ENCODE results near the gene BTBD16. TPM values are rescaled to one million over a fixed set of nuclear protein-coding genes. Genes with fewer than 3 reads are reported as not detected.

BTBD16 gene
- total RNA-seq, 1 experiment from 2014 or later, result not detected

DNA sequence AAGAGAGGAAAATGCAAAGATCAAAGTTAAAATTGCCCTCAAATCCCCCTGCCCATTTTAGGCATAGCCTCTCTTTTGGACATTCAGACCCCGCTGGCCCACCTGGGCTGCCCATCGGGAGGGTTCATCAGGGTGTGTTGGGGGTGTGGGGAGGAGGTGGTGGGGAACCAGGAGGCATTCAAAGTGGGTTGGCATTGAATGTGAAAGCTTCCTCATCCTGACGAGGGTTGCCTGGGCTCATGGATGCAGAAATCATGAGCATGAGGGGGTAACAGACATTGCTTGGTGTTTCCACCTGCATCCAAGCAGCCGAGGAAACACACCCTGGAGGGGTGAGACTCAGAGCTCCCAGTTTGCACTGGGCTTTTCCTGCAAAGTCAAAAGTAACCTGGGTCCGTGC is 20.6 kb downstream of the BTBD16 start:
- no peak for DNase-seq
- no peaks in the 10 kb centered on the region for H3K36me3 ChIP-seq
- no peak overlapping the region for H3K27ac ChIP-seq
- H3K9me3 ChIP-seq (replicated peaks), result no peaks in the 10 kb centered on the region
- H3K27me3 ChIP-seq, result no peaks in the 10 kb centered on the region
- no peak overlapping the region for H3K4me3 ChIP-seq
- peaks cover 20% of the 10 kb centered on the region for H3K4me1 ChIP-seq

DNA sequence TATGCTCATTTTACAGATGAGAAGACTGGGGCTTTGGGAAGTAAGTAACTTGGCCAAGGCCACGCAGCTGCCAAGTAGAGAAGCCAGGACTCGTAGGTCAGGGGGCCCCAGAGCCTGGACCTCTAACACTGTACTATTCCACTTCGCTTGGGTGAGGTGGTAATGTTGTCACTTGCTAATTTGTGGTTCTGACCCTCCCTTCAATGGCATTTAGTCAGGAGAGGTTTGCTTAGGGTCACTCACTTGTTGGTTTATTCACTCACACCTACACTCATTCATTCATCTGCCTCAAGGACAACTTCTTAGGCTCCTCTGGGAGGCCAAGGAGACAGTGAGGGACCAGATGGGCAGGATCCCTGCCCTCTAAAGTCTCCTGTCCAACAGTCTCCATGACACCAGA is 21.3 kb downstream of the BTBD16 start:
- H3K4me3 ChIP-seq, result no peak overlapping the region
- no peaks in the 10 kb centered on the region for H3K36me3 ChIP-seq
- no peaks in the 10 kb centered on the region for H3K9me3 ChIP-seq (replicated peaks)
- no peak overlapping the region for H3K27ac ChIP-seq
- H3K4me1 ChIP-seq, result peaks cover 14% of the 10 kb centered on the region
- no peaks in the 10 kb centered on the region for H3K27me3 ChIP-seq
- DNase-seq, result no peak

DNA sequence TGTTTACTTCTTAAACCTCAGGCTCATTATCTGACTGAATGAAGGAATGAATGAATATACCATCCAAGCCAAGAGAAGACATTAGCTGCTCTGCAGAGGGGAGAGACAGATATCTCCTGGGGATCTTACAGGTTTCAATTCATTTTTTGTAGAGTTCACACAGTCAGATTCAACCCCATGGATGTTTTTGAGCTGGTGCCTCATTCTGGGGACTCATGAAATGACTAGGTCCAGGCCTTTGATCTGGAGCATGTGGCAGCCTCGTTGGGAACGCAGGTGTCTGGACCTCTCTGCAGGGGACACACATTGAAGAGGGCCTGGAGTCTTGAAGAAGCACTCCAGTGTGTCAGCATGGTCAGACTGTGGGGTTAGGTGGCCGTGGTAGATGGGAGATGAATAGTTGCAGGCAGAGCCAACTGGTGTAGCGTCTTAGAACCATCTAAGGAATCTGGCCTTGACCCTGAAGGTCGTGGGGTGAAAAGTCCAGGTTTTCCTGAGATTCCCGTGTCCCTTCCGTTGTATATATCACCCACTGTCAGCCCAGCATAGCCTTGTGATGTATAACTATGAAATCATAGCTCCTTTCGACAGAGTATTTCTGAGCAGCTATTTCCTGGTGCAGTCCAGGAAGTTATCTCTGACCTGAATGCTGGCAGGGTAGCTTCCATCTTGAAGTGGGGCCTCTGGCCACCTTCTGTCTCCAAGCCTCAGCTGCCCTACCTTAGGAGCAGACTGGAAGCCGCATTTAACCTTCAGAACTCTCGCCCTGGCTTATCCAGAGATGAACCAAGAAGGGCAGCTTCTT is 22.3 kb downstream of the BTBD16 start:
- no peak overlapping the region for H3K27ac ChIP-seq
- no peaks in the 10 kb centered on the region for H3K36me3 ChIP-seq
- DNase-seq, result no peak
- no peak overlapping the region for H3K4me3 ChIP-seq
- H3K27me3 ChIP-seq, result no peaks in the 10 kb centered on the region
- H3K9me3 ChIP-seq (replicated peaks), result no peaks in the 10 kb centered on the region
- 0 out of 2 replicates have a peak, but pooled peaks cover 5% of the 10 kb centered on the region for H3K4me1 ChIP-seq

DNA sequence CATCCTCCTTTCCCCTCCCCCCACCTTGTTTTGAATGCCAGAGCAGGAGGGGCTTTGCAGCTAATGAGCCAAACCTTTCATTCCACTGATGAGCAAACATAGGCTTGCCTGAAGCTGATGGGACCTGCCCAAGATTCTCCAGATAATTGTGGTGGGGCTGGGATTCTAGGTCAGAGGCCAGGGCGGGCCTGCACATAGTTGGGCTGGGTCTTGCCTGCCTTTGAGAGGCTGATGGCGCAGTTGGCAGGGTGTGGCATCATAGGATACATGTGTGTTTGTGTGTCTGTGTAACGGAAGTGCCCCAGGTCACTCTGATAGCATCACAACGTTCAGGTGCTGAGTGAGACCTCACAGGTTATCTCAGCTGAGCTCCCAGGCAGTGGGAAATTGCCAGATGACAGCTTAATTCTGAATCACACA is 22.9 kb downstream of the BTBD16 start:
- H3K4me1 ChIP-seq, result 0 out of 2 replicates have a peak, but pooled peaks cover 5% of the 10 kb centered on the region
- no peaks in the 10 kb centered on the region for H3K27me3 ChIP-seq
- no peak for DNase-seq
- no peaks in the 10 kb centered on the region for H3K36me3 ChIP-seq
- H3K4me3 ChIP-seq, result no peak overlapping the region
- H3K9me3 ChIP-seq (replicated peaks), result no peaks in the 10 kb centered on the region
- no peak overlapping the region for H3K27ac ChIP-seq

DNA sequence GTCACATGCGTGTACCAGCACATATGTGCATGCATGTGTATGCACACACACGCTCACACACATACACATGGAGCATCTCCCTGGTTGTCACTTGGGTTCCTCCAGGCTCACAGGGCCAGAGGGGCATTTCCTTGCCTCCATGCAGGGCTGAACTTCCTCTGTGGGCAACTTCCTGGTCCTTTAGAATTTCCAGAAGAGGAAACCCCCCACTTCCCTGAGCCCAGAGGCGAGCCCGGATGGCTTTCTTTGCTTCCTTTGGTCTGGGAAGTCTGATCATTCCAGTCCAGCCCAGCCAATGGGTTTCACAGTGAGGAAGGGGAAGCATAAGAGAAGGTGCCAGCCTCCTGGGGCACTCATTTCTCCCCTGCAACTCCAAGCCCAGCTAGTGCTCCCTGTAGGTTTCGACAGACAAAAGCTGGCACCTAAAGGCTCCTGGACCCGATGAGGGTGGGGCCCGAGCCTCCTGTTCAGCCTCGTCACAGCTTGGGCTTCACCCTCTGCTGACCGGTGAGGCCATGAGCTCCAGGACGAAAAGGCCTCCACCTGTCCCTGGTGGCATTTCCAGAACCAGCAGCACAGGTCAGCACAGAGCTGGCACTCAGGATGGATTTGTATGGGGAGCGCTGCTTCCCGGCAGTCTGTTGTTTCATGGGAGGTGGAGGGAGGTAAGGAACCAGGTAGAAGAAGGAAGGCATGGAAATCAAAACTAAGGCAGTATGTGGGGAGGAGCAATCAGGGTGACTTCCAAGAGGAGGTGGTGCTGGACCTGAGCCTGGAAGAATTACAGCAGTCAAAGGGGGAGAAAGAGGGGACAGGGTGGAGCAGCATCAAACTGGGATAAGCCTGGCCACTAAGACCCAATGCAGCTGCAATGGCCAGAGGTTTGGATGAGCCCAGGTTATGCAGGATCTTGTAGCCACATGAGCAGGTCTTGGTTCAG is 23.7 kb downstream of the BTBD16 start:
- Histone ChIP-seq H3K27me3 (no peaks in the 10 kb centered on the region), H3K4me3 (no peak overlapping the region), H3K9me3 (replicated peaks) (no peaks in the 10 kb centered on the region), H3K27ac (no peak overlapping the region), H3K4me1 (0 out of 2 replicates have a peak, but pooled peaks cover 5% of the 10 kb centered on the region), H3K36me3 (no peaks in the 10 kb centered on the region)
- no peak for DNase-seq

DNA sequence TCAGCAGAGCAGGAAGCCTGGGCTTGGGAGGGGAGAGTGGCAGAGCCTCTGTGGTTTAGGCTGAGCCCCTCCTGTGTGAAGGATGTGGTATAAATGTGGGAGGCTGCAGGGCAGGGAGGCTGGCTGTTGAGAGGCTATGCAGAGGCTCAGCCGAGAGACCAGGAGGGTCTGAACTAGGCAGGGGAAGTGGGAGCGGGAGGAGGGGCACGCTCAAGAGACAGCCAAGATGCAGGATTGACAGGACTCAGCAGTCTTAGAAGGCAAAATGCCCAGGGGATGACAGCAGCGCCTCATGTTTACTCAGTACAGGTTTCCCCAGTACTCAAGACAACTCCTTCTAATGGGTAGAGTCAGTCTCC is 24.3 kb downstream of the BTBD16 start:
- H3K9me3 ChIP-seq (replicated peaks), result no peaks in the 10 kb centered on the region
- H3K27ac ChIP-seq, result no peak overlapping the region
- DNase-seq, result no peak
- H3K4me3 ChIP-seq, result no peak overlapping the region
- no peaks in the 10 kb centered on the region for H3K36me3 ChIP-seq
- no peaks in the 10 kb centered on the region for H3K27me3 ChIP-seq
- H3K4me1 ChIP-seq, result 0 out of 2 replicates have a peak, but pooled peaks cover 5% of the 10 kb centered on the region

DNA sequence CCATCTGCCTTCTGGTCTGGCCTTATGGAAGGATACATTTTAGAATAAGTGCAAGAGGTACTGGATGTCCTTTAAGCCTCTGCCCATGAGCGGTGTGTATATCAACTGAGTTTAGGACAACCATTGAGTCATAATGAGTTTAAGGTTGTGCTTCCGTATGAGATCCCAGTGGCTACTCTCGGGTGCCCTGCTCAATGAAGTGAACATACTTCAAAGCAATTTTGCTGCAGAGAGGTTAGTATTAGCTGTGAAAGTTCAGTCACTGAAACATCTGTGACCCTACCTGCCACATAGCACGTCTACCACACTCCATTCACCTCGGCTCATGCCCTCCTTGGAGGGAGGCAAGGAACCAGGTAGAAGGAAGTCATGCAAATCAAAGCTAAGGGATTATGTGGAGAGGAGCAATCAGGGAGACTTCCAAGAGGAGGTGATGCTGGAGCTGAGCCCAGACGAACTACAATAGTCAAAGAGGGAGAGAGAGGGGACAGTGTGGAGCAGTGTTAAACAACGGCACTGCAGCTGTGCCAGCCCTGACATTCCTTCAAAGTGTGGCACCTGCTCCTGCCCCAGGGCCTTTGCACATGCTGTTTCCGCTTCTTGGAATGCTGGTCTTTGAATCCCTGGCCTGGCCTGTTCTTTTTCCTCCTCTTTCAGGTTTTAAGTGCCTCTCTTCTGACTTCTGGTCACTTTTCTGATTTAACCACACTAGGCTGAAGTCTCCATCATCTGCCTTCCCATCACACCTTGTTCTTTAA is 25.4 kb downstream of the BTBD16 start:
- no peak overlapping the region for H3K4me3 ChIP-seq
- no peak overlapping the region for H3K27ac ChIP-seq
- no peaks in the 10 kb centered on the region for H3K9me3 ChIP-seq (replicated peaks)
- no peak for DNase-seq
- H3K36me3 ChIP-seq, result no peaks in the 10 kb centered on the region
- no peaks in the 10 kb centered on the region for H3K27me3 ChIP-seq
- H3K4me1 ChIP-seq, result 0 out of 2 replicates have a peak, but pooled peaks cover 5% of the 10 kb centered on the region

DNA sequence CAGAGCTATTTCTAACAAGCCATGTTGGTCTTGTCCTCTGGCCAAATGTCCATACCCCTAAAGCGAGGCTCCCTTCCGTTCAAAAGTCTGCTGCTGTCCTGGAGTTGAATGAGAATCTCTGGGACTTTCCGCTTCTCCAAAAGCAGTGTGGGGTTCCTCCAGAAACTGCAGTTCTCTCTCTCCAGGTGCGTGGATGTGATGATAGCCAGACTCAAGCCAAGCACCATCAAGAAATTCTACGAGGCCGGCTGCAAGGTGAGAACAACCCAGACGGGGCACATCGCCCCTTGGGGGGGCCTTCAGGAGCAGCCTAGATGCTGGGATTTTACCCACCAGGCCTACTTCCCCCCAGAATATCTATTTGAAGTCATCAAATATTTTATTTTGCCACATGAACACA is 26.5 kb downstream of the BTBD16 start:
- H3K36me3 ChIP-seq, result no peaks in the 10 kb centered on the region
- no peak overlapping the region for H3K4me3 ChIP-seq
- no peaks in the 10 kb centered on the region for H3K27me3 ChIP-seq
- H3K9me3 ChIP-seq (replicated peaks), result no peaks in the 10 kb centered on the region
- peaks cover 5% of the 10 kb centered on the region; the same call in 1 of the 2 replicates for H3K4me1 ChIP-seq
- H3K27ac ChIP-seq, result no peak overlapping the region
- no peak for DNase-seq

DNA sequence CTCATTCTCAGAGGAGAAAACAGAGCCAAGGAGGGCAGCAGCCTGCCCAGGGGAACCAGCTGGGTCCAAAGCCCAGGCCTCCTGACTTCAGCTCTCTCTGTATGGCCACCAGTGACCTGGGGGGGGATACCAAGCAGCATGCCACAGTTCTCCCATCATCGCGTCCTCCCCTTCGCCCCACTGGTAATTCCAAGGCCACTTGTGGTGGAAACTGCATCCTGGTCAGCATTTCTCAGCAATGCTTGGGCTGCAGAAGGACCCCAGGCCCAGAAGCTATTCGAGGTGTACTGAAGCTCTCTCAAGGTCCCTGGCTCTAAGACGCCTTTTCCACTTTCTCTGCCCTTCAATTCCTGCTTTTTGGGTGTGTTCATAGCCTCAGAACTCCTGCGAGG is 27.1 kb downstream of the BTBD16 start:
- DNase-seq, result no peak
- peaks cover 3% of the 10 kb centered on the region; the same call in 1 of the 2 replicates for H3K4me1 ChIP-seq
- H3K9me3 ChIP-seq (replicated peaks), result no peaks in the 10 kb centered on the region
- H3K27ac ChIP-seq, result no peak overlapping the region
- no peak overlapping the region for H3K4me3 ChIP-seq
- no peaks in the 10 kb centered on the region for H3K36me3 ChIP-seq
- no peaks in the 10 kb centered on the region for H3K27me3 ChIP-seq

DNA sequence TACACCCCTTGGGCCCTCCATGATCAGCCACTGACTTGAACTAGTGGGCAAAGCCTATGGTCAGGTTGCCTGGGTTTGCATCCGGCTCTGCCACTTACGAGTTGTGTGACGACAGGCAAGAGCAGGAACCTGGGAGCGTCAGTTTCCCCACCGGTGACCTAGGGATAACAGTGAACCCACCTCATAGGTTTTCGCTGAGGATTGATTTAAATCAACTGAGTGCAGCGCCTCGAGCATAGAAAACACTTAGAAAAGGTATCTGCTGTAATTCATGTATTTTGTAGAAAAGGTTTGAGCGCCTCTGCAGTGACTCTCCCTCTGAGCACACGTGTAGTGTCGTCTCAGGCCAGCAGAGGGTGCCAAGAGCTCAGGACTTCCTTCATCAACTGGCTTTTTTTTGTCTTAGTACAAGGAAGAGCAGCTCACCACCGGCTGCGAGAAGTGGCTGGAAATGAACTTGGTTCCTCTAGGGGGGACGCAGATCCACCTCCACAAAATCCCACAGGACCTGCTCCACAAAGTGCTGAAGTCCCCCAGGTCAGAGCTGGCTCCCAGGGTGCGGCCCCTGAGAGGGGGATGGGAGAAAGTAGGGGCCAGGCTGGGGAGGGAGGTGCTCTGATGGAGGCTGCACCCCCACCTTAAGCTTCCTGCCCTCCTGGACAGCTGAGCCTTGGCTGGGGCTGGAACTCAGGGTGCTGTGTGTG is 27.7 kb downstream of the BTBD16 start:
- no peaks in the 10 kb centered on the region for H3K9me3 ChIP-seq (replicated peaks)
- no peaks in the 10 kb centered on the region for H3K36me3 ChIP-seq
- H3K27ac ChIP-seq, result no peak overlapping the region
- no peaks in the 10 kb centered on the region for H3K27me3 ChIP-seq
- H3K4me3 ChIP-seq, result no peak overlapping the region
- peaks cover 2% of the 10 kb centered on the region; the same call in 1 of the 2 replicates for H3K4me1 ChIP-seq
- DNase-seq, result peak; percentile 68 to 91

DNA sequence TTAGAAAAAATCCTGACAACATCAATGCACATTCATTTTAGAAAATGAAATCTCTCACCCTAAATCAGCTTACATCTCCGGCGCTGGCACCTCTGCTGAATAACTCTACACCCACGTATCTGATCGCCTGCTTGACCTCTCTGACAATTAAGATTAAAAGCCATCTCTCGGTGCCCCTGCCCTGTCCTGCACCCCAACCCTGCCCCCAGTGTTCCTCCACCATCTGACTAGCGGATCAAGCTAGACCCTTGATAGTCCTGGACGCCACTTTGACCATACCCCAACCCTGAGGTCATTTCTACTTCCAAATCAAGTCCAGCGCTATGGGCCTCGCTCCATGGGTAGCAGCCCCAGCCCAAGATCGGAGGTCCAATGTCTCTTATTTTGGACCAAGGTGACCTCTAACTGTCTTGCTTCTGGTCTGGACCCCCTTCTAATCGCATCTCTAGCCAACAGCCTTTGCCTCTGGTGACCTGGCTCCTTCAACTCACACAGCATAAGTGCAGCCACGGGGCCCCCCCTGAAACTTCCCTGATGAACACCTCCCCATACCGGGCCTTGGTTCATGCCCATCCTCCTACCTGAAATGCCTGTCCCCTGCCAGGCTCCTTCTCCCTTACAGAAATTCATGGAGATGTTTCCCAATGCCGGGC is 28.5 kb downstream of the BTBD16 start:
- H3K36me3 ChIP-seq, result no peaks in the 10 kb centered on the region
- H3K9me3 ChIP-seq (replicated peaks), result no peaks in the 10 kb centered on the region
- no peak overlapping the region for H3K4me3 ChIP-seq
- no peaks in the 10 kb centered on the region; the same call in 1 of the 2 replicates for H3K4me1 ChIP-seq
- H3K27me3 ChIP-seq, result no peaks in the 10 kb centered on the region
- H3K27ac ChIP-seq, result no peak overlapping the region
- DNase-seq, result no peak

DNA sequence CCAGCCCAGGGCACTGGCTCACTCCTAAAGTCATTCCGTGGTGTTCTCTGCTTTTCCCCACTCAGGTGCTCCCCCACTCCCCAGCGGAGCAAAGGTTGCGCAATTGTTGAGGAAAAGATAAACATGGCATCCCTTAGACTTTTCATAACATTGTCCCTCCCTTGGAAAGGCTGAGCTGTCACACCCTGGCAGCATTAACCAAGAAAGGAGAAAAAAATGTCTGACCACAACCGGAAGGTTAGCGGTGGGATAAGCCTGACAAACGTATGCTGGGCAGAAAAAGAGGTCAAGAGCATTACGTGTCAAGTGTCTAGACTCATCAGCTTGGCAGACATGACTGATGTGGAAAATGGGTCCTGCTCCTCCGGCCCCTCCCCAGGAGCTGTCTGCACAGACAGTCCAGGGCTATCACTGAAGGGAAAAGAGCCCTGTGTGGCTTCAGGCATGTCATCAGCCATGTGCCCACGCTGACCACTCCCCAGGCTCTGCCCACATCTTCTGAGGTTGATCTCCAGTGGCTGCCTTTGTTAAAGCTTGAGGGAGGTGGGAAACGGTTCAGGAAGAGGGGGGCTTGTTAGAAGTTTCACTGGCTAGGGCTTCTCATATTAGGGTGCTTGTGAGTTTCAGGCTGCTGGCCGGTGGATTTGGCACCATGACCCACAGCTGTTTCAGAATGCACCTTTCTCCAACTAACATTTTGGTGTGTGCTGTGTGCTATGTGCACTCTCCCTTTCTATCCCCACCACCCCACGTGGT is 30.1 kb downstream of the BTBD16 start:
- H3K9me3 ChIP-seq (replicated peaks), result peaks cover 8% of the 10 kb centered on the region; the same call in 1 of the 2 replicates
- peak; percentile 44 to 51 for DNase-seq
- H3K4me3 ChIP-seq, result no peak overlapping the region
- H3K36me3 ChIP-seq, result no peaks in the 10 kb centered on the region
- H3K4me1 ChIP-seq, result no peaks in the 10 kb centered on the region; the same call in 1 of the 2 replicates
- H3K27ac ChIP-seq, result peak overlapping the region; percentile 19
- no peaks in the 10 kb centered on the region for H3K27me3 ChIP-seq

DNA sequence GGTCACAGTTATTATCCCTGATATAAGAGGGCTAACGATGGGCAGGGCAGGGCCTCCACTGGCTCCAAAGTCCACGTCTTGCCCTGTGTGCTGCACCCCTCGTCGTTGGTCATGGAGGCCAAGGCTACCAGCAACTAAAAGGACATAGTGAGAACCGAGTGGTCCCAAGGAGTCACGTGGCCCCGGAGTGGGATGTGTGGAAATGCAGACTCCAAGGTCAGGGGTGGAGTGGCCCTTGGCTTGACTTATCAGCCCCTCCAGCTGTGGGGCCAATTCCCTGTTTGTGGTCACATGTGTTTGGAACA is 30.7 kb downstream of the BTBD16 start:
- Histone ChIP-seq H3K27me3 (no peaks in the 10 kb centered on the region), H3K4me1 (no peaks in the 10 kb centered on the region; the same call in 1 of the 2 replicates), H3K4me3 (no peak overlapping the region), H3K9me3 (replicated peaks) (peaks cover 8% of the 10 kb centered on the region; the same call in 1 of the 2 replicates), H3K36me3 (no peaks in the 10 kb centered on the region), H3K27ac (peak overlapping the region; percentile 19)
- DNase-seq, result no peak

Data from SJCRH30 (cell line).